Right lobe of liver (tissue), 6 donors: Measurements from ENCODE around the gene BEAN1. TPM values are rescaled to one million over a fixed set of nuclear protein-coding genes. Genes with fewer than 3 reads are reported as not detected.

Experiments
- ATAC-seq, 4 donors: fragments of 200-7000 bp; cut with Tn5 transposase; one replicate each; pipeline ENCODE4 v1.9.1; 2020; ENCODE audit warnings: mild to moderate bottlenecking in 4 of 4, moderate library complexity in 4 of 4
- DNase-seq, 3 donors: peaks; one replicate each; pipeline ENCODE4 v3.0.0-alpha.2; 2020
- H3K27ac ChIP-seq, 3 donors: fragments of 200-600 bp; one replicate each; pipeline ENCODE4 v1.8.0; 2022
- H3K27me3 ChIP-seq, 2 donors: fragments of 200-600 bp; one replicate each; pipeline ENCODE4 v1.8.0; 2022
- H3K36me3 ChIP-seq, 4 donors: fragments of 200-600 bp; sonication (generic) in 1 of 4; one replicate each; pipeline versions ENCODE4 v1.5.1 to v1.8.0; 2017 to 2022; ENCODE audit warnings: control low read depth in 1 of 4
- H3K4me1 ChIP-seq, 4 donors: fragments of 200-600 bp; sonication (generic) in 1 of 4; one replicate each; pipeline versions ENCODE4 v1.5.1 to v1.8.0; 2017 to 2022; ENCODE audit warnings: control low read depth in 1 of 4
- H3K4me3 ChIP-seq, 3 donors: fragments of 200-600 bp; one replicate each; pipeline ENCODE4 v1.8.0; 2022
- H3K9me3 ChIP-seq, 4 donors: fragments of 200-600 bp; sonication (generic) in 1 of 4; one replicate each; pipeline versions ENCODE4 v1.5.1 to v1.8.0; 2017 to 2022; ENCODE audit warnings: control low read depth in 1 of 4
- CTCF ChIP-seq, 4 donors: fragments of 200-600 bp in 3 of 4; fragments of 450-650 bp in 1 of 4; IDR thresholded peaks; one replicate each; pipeline versions ENCODE4 v1.5.1 to v1.8.0; 2016 to 2022; ENCODE audit warnings: antibody characterized with exemption in 4 of 4, mild to moderate bottlenecking in 2 of 4
- POLR2A ChIP-seq: fragments of 450-650 bp; IDR thresholded peaks from one replicate; pipeline ENCODE4 v1.6.1; 2017; ENCODE audit warnings: antibody characterized with exemption, mild to moderate bottlenecking
- WGBS: methylation state at CpG from one replicate; pipeline ENCODE4 v1.1.6; 2018; ENCODE audit warnings: low coverage, low lambda C conversion rate; ENCODE audit not compliant: insufficient coverage; ENCODE audit errors: missing lambda C conversion rate; 5-methylcytosine and 5-hydroxymethylcytosine counted together
- intact Hi-C, 2 donors: fragments of 100-400 bp; cut with DNase I; formaldehyde crosslinking; loops; one replicate each; pipeline versions ENCODE4 v1.11.2 to v1.14.1; 2022
- total RNA-seq, 6 experiments: library from RNA; depleted of rRNA in 2 of 6; stranded (reverse); fragments of >200 nt in 2 of 6; fragmentation: NEBNext Ultra II Directional in 3 of 6; extraction: Animal tissue kit (Norgen Biotek cat#: 25700) in 3 of 6; gene quantifications; one replicate each; pipeline versions ENCODE4 v1.1.0 to v1.2.4, GENCODE V29; 2016 to 2023
- donor health status: DM: no; HTN: yes; CAD: no.
- donor health status: DM: no; HTN: no; CAD: no.
- donor health status: DM: no; HTN: no; CAD: no.
- donor health status: DM: no; HTN: yes; CAD: no.
- donor health status: DM: no; HTN: yes; CAD: no.

The BEAN1 gene
- total RNA-seq, 6 experiments from 2014 or later = 0.09 to 0.26 (median 0.10) TPM; not detected in 3

GRCh38 chr16:66503030-66503429, 75.9 kb downstream of the BEAN1 start:
- Histone ChIP-seq H3K4me3 (peak overlapping the region in 1 of 3 donors; percentile 14), H3K9me3 (no peaks in the 10 kb centered on the region), H3K4me1 (peaks cover 0 to 37% (median 12%) of the 10 kb centered on the region in 4 donors), H3K36me3 (no peaks in the 10 kb centered on the region), H3K27ac (peak overlapping the region; percentile 35 to 97 (median 78)), H3K27me3 (no peaks in the 10 kb centered on the region)
- ATAC-seq (peak; percentile 86 to 98 (median 89)), DNase-seq (peak; percentile 63 to 91 (median 88))
- WGBS = 39% methylated on average over 2 of the region's 2 CpGs
- intact Hi-C loops = no loop called here
- TF ChIP-seq CTCF (IDR thresholded peaks at IDR 0.05) = no peak
- TF ChIP-seq POLR2A = no peak

GRCh38 chr16:66503612-66504011, 76.5 kb downstream of the BEAN1 start:
- H3K9me3 ChIP-seq = no peaks in the 10 kb centered on the region
- TF ChIP-seq CTCF (IDR thresholded peaks at IDR 0.05) (no peak), POLR2A (no peak)
- WGBS = 41% methylated on average over 3 of the region's 3 CpGs
- DNase-seq (peak in 1 of 3 donors; percentile 14), ATAC-seq (peak; percentile 18 to 49 (median 46))
- H3K36me3 ChIP-seq = no peaks in the 10 kb centered on the region
- peaks cover 0 to 42% (median 12%) of the 10 kb centered on the region in 4 donors for H3K4me1 ChIP-seq
- peak overlapping the region in 1 of 3 donors; percentile 14 for H3K4me3 ChIP-seq
- intact Hi-C loops = no loop called here
- peak overlapping the region; percentile 35 to 97 (median 78) for H3K27ac ChIP-seq
- no peaks in the 10 kb centered on the region for H3K27me3 ChIP-seq

- Histone ChIP-seq H3K9me3 (no peaks in the 10 kb centered on the region), H3K36me3 (no peaks in the 10 kb centered on the region), H3K27ac (peak overlapping the region in 1 of 3 donors; percentile 99), H3K27me3 (no peaks in the 10 kb centered on the region), H3K4me1 (peaks cover 4 to 74% (median 21%) of the 10 kb centered on the region in 4 donors), H3K4me3 (no peak overlapping the region)
- TF ChIP-seq POLR2A (no peak), CTCF (IDR thresholded peaks at IDR 0.05) (no peak)
- 76% methylated on average over 4 of the region's 4 CpGs for WGBS
- intact Hi-C loops = no loop called here
- DNase-seq (no peak), ATAC-seq (no peak)
Measured at GRCh38 chr16:66507731-66508239, 80.7 kb downstream of the BEAN1 start.

- intact Hi-C loops = no loop called here
- TF ChIP-seq CTCF (IDR thresholded peaks at IDR 0.05) (no peak), POLR2A (no peak)
- DNase-seq (peak in 2 of 3 donors; percentile 11 to 36), ATAC-seq (peak in 2 of 4 donors; percentile 3 to 17)
- H3K4me3 ChIP-seq = no peak overlapping the region
- peaks cover 4 to 74% (median 22%) of the 10 kb centered on the region in 4 donors for H3K4me1 ChIP-seq
- no peaks in the 10 kb centered on the region for H3K27me3 ChIP-seq
- no peaks in the 10 kb centered on the region for H3K9me3 ChIP-seq
- 64% methylated on average over 7 of the region's 7 CpGs for WGBS
- H3K36me3 ChIP-seq = no peaks in the 10 kb centered on the region
- H3K27ac ChIP-seq = peak overlapping the region in 1 of 3 donors; percentile 99
Measured at GRCh38 chr16:66508248-66508913, 81.3 kb downstream of the BEAN1 start.
